Measurements from ENCODE around the gene SELENOP.
"Not testable (repeated sequence)": the region's sequence is repeated elsewhere in the genome, so short reads cannot be mapped to it uniquely, and the experiment has no call there.

SELENOP gene
- 1.4 to 115 (median 10.0) reads per million in 18 experiments for total RNA-seq

GRCh38 chr5:42811591-42812446, at the start of gene SELENOP:
SELENOP (minus strand) TSS chr5:42811892; CDS start chr5:42808353, 3,539 bp downstream.
- DNase-seq: peak; percentile 31 to 43

- no peak for DNase-seq
These were observed 47.0 kb upstream of the SELENOP start for GRCh38 chr5:42858687-42859086.

GRCh38 chr5:42858031-42858643, 46.4 kb upstream of the SELENOP start:
- DNase-seq: no peak

- no peak for DNase-seq
These were observed 44.1 kb upstream of the SELENOP start for GRCh38 chr5:42855811-42856210.

- DNase-seq: no peak
These were observed 43.7 kb upstream of the SELENOP start for GRCh38 chr5:42855386-42855785.

GRCh38 chr5:42854795-42855194, 43.1 kb upstream of the SELENOP start:
- DNase-seq: peak in 1 of 2 donors; percentile 15

- DNase-seq: no peak
These were observed 41.1 kb upstream of the SELENOP start for GRCh38 chr5:42852826-42853225.

- DNase-seq: no peak
These were observed 39.8 kb upstream of the SELENOP start for GRCh38 chr5:42851481-42851880.

GRCh38 chr5:42848545-42848944, 36.9 kb upstream of the SELENOP start:
- no peak for DNase-seq

- DNase-seq: not testable (repeated sequence)
These were observed 32.7 kb upstream of the SELENOP start for GRCh38 chr5:42844408-42844807.

GRCh38 chr5:42843675-42844292, 32.1 kb upstream of the SELENOP start:
- no peak for DNase-seq

GRCh38 chr5:42842921-42843641, 31.4 kb upstream of the SELENOP start:
- no peak for DNase-seq

- DNase-seq: no peak
These were observed 29.3 kb upstream of the SELENOP start for GRCh38 chr5:42840842-42841567.

GRCh38 chr5:42840269-42840668, 28.6 kb upstream of the SELENOP start:
- peak; percentile 2 to 34 for DNase-seq

GRCh38 chr5:42839196-42839595, 27.5 kb upstream of the SELENOP start:
- no peak for DNase-seq

GRCh38 chr5:42837601-42838000, 25.9 kb upstream of the SELENOP start:
- no peak for DNase-seq

- DNase-seq: no peak
These were observed 24.5 kb upstream of the SELENOP start for GRCh38 chr5:42836070-42836769.

- DNase-seq: no peak
These were observed 20.4 kb upstream of the SELENOP start for GRCh38 chr5:42832060-42832459.

GRCh38 chr5:42830924-42831323, 19.2 kb upstream of the SELENOP start:
- no peak for DNase-seq

GRCh38 chr5:42828671-42829070, 17.0 kb upstream of the SELENOP start:
- DNase-seq: no peak

GRCh38 chr5:42826757-42827515, 15.2 kb upstream of the SELENOP start:
- DNase-seq: no peak

Data from inflammatory macrophage (primary cell).